Measurements from ENCODE around the gene CSAD.

DNA sequence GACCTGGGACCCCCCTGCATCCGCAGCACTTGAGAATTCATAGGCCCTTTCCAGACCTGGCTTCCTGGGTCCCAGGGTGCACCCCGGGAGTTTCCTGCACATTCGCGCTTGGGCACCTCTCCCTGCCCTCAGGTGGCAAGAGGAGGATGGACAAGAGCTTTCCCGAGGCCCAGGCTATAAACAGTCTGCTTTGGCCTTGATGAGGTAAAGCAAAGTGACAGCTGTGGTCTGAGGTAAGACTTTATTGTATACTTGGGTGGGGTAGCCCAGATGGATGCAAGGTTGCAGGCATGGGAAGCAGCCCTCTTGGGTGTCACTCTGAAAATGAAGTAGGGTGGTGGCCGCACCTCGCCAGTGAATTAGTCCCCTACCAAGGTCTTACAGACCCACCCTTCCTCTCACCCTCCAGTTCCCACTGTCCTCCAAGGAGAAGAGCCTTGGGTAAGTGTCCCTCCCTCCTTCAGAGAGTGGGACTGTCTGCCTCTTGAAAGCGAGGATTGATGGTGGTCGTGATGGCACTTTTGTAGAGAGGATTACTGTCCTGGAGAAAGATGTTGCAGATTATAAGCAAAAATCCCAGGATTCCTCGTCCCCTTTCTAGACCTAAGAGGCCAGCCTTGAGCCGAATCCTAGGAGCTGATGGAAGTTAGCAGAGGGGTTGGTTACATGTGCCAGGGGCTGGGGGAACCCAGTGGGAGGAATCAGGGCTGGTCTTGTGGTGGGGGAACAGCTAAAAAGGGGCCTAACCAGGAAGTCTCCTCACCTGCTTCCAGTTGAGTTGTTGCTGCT, 10.6 kb upstream of the CSAD start:
- TF ChIP-seq, protein P1, sequence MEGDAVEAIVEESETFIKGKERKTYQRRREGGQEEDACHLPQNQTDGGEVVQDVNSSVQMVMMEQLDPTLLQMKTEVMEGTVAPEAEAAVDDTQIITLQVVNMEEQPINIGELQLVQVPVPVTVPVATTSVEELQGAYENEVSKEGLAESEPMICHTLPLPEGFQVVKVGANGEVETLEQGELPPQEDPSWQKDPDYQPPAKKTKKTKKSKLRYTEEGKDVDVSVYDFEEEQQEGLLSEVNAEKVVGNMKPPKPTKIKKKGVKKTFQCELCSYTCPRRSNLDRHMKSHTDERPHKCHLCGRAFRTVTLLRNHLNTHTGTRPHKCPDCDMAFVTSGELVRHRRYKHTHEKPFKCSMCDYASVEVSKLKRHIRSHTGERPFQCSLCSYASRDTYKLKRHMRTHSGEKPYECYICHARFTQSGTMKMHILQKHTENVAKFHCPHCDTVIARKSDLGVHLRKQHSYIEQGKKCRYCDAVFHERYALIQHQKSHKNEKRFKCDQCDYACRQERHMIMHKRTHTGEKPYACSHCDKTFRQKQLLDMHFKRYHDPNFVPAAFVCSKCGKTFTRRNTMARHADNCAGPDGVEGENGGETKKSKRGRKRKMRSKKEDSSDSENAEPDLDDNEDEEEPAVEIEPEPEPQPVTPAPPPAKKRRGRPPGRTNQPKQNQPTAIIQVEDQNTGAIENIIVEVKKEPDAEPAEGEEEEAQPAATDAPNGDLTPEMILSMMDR (conservative IDR thresholded peaks at IDR 0.05; ENCODE audit: low read depth in 2 of 2), result no peak
- TF ChIP-seq, protein P2, sequence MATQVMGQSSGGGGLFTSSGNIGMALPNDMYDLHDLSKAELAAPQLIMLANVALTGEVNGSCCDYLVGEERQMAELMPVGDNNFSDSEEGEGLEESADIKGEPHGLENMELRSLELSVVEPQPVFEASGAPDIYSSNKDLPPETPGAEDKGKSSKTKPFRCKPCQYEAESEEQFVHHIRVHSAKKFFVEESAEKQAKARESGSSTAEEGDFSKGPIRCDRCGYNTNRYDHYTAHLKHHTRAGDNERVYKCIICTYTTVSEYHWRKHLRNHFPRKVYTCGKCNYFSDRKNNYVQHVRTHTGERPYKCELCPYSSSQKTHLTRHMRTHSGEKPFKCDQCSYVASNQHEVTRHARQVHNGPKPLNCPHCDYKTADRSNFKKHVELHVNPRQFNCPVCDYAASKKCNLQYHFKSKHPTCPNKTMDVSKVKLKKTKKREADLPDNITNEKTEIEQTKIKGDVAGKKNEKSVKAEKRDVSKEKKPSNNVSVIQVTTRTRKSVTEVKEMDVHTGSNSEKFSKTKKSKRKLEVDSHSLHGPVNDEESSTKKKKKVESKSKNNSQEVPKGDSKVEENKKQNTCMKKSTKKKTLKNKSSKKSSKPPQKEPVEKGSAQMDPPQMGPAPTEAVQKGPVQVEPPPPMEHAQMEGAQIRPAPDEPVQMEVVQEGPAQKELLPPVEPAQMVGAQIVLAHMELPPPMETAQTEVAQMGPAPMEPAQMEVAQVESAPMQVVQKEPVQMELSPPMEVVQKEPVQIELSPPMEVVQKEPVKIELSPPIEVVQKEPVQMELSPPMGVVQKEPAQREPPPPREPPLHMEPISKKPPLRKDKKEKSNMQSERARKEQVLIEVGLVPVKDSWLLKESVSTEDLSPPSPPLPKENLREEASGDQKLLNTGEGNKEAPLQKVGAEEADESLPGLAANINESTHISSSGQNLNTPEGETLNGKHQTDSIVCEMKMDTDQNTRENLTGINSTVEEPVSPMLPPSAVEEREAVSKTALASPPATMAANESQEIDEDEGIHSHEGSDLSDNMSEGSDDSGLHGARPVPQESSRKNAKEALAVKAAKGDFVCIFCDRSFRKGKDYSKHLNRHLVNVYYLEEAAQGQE (IDR thresholded peaks at IDR 0.05; ENCODE audit: unreplicated experiment), result no peak
- TF ChIP-seq, protein P3, sequence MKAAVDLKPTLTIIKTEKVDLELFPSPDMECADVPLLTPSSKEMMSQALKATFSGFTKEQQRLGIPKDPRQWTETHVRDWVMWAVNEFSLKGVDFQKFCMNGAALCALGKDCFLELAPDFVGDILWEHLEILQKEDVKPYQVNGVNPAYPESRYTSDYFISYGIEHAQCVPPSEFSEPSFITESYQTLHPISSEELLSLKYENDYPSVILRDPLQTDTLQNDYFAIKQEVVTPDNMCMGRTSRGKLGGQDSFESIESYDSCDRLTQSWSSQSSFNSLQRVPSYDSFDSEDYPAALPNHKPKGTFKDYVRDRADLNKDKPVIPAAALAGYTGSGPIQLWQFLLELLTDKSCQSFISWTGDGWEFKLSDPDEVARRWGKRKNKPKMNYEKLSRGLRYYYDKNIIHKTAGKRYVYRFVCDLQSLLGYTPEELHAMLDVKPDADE (IDR thresholded peaks at IDR 0.05), result no peak
- TF ChIP-seq EZH2phosphoT487 (IDR thresholded peaks at IDR 0.05; ENCODE audit: unreplicated experiment) (no peak), JUNB (IDR thresholded peaks at IDR 0.05; ENCODE audit: unreplicated experiment) (no peak), CREB1 (CRISPR knock-in tag; IDR thresholded peaks at IDR 0.05; ENCODE audit: low read depth) (no peak), POLR2AphosphoS5 (IDR thresholded peaks at IDR 0.05; ENCODE audit: low read depth) (no peak), EZH2 (IDR thresholded peaks at IDR 0.05; ENCODE audit: low read depth, unreplicated experiment) (no peak)
- TF ChIP-seq, protein P4, sequence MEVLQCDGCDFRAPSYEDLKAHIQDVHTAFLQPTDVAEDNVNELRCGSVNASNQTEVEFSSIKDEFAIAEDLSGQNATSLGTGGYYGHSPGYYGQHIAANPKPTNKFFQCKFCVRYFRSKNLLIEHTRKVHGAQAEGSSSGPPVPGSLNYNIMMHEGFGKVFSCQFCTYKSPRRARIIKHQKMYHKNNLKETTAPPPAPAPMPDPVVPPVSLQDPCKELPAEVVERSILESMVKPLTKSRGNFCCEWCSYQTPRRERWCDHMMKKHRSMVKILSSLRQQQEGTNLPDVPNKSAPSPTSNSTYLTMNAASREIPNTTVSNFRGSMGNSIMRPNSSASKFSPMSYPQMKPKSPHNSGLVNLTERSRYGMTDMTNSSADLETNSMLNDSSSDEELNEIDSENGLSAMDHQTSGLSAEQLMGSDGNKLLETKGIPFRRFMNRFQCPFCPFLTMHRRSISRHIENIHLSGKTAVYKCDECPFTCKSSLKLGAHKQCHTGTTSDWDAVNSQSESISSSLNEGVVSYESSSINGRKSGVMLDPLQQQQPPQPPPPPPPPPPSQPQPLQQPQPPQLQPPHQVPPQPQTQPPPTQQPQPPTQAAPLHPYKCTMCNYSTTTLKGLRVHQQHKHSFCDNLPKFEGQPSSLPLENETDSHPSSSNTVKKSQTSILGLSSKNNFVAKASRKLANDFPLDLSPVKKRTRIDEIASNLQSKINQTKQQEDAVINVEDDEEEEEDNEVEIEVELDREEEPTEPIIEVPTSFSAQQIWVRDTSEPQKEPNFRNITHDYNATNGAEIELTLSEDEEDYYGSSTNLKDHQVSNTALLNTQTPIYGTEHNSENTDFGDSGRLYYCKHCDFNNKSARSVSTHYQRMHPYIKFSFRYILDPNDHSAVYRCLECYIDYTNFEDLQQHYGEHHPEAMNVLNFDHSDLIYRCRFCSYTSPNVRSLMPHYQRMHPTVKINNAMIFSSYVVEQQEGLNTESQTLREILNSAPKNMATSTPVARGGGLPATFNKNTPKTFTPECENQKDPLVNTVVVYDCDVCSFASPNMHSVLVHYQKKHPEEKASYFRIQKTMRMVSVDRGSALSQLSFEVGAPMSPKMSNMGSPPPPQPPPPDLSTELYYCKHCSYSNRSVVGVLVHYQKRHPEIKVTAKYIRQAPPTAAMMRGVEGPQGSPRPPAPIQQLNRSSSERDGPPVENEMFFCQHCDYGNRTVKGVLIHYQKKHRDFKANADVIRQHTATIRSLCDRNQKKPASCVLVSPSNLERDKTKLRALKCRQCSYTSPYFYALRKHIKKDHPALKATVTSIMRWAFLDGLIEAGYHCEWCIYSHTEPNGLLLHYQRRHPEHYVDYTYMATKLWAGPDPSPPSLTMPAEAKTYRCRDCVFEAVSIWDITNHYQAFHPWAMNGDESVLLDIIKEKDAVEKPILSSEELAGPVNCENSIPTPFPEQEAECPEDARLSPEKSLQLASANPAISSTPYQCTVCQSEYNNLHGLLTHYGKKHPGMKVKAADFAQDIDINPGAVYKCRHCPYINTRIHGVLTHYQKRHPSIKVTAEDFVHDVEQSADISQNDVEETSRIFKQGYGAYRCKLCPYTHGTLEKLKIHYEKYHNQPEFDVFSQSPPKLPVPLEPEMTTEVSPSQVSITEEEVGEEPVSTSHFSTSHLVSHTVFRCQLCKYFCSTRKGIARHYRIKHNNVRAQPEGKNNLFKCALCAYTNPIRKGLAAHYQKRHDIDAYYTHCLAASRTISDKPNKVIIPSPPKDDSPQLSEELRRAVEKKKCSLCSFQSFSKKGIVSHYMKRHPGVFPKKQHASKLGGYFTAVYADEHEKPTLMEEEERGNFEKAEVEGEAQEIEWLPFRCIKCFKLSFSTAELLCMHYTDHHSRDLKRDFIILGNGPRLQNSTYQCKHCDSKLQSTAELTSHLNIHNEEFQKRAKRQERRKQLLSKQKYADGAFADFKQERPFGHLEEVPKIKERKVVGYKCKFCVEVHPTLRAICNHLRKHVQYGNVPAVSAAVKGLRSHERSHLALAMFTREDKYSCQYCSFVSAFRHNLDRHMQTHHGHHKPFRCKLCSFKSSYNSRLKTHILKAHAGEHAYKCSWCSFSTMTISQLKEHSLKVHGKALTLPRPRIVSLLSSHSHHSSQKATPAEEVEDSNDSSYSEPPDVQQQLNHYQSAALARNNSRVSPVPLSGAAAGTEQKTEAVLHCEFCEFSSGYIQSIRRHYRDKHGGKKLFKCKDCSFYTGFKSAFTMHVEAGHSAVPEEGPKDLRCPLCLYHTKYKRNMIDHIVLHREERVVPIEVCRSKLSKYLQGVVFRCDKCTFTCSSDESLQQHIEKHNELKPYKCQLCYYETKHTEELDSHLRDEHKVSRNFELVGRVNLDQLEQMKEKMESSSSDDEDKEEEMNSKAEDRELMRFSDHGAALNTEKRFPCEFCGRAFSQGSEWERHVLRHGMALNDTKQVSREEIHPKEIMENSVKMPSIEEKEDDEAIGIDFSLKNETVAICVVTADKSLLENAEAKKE (CRISPR knock-in tag; IDR thresholded peaks at IDR 0.05), result no peak
